ENCODE results near the gene KICS2. TPM values are rescaled to one million over a fixed set of nuclear protein-coding genes. Genes with fewer than 3 reads are reported as not detected.

The KICS2 gene
- total RNA-seq, 1 experiment from 2014 or later, result 12.6 TPM

DNA sequence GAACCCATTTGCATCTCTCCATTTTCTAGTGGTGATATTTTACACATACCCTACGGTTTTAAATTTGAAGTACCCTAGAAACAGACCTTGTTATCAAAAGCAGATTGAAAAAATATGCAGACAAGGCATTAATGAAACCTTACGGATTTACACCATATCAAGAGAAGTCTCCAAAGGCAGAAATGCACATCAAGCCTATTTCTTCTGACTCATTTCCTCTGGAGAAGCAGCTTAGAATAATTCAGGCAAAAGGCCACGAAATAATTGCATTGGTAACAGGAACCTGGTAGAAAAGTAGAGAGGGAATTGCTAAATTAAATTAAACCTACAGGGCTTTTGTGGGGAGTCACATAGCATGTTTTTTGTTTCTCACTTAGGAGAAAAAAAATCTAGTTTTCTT lies 34.7 kb downstream of the KICS2 start:
- Mint-ChIP-seq H3K9me3 (ENCODE audit: low read depth, unreplicated experiment) (no peaks in the 10 kb centered on the region), H3K27ac (ENCODE audit: unreplicated experiment) (no peak overlapping the region), H3K27me3 (ENCODE audit: unreplicated experiment) (no peaks in the 10 kb centered on the region), H3K4me3 (ENCODE audit: low read depth, unreplicated experiment) (no peak overlapping the region), H3K36me3 (ENCODE audit: insufficient read depth, unreplicated experiment) (no peaks in the 10 kb centered on the region), H3K4me1 (ENCODE audit: low read depth, unreplicated experiment) (peaks cover 13% of the 10 kb centered on the region)
- no TSS peak for BruUV-seq (replicated peaks)
- DNase-seq, result no peak
- intact Hi-C loops (cut with micrococcal nuclease; ENCODE audit: unreplicated experiment), result loop anchor here (10.0 kb wide), 1 partner anchor 273 kb away; no protein-coding TSS in a partner anchor
- CTCF ChIA-PET, result no interaction called here
- TF ChIP-seq, protein P1, sequence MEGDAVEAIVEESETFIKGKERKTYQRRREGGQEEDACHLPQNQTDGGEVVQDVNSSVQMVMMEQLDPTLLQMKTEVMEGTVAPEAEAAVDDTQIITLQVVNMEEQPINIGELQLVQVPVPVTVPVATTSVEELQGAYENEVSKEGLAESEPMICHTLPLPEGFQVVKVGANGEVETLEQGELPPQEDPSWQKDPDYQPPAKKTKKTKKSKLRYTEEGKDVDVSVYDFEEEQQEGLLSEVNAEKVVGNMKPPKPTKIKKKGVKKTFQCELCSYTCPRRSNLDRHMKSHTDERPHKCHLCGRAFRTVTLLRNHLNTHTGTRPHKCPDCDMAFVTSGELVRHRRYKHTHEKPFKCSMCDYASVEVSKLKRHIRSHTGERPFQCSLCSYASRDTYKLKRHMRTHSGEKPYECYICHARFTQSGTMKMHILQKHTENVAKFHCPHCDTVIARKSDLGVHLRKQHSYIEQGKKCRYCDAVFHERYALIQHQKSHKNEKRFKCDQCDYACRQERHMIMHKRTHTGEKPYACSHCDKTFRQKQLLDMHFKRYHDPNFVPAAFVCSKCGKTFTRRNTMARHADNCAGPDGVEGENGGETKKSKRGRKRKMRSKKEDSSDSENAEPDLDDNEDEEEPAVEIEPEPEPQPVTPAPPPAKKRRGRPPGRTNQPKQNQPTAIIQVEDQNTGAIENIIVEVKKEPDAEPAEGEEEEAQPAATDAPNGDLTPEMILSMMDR (IDR thresholded peaks at IDR 0.05; ENCODE audit: unreplicated experiment), result no peak

DNA sequence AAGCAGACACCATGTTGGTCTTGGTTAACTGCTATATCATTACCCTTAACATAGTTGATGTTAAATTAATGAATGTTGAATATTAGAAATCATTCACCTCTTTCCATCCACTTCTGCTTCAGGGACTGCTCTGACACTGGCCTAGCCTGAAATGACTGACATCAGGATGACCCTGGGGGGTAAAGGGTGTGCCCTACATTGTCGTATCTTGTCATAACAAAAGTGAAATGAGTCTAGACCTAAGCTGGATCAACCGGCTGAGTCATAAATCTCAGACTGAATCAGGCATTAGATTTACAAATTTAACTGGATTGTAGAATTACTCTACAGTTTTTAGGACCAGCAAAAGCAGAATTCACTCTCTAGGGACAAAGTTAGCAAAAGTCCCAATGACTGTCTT lies 35.3 kb downstream of the KICS2 start:
- CTCF ChIA-PET, result no interaction called here
- H3K4me1 Mint-ChIP-seq (ENCODE audit: low read depth, unreplicated experiment), result peaks cover 19% of the 10 kb centered on the region
- intact Hi-C loops (cut with micrococcal nuclease; ENCODE audit: unreplicated experiment), result loop anchor here (10.0 kb wide), 1 partner anchor 272 kb away; no protein-coding TSS in a partner anchor
- TF ChIP-seq, protein P1 (IDR thresholded peaks at IDR 0.05; ENCODE audit: unreplicated experiment), result no peak
- H3K27ac Mint-ChIP-seq (ENCODE audit: unreplicated experiment), result no peak overlapping the region
- H3K9me3 Mint-ChIP-seq (ENCODE audit: low read depth, unreplicated experiment), result no peaks in the 10 kb centered on the region
- no peak overlapping the region for H3K4me3 Mint-ChIP-seq (ENCODE audit: low read depth, unreplicated experiment)
- DNase-seq, result no peak
- BruUV-seq (replicated peaks), result no TSS peak
- H3K36me3 Mint-ChIP-seq (ENCODE audit: insufficient read depth, unreplicated experiment), result no peaks in the 10 kb centered on the region
- H3K27me3 Mint-ChIP-seq (ENCODE audit: unreplicated experiment), result no peaks in the 10 kb centered on the region

DNA sequence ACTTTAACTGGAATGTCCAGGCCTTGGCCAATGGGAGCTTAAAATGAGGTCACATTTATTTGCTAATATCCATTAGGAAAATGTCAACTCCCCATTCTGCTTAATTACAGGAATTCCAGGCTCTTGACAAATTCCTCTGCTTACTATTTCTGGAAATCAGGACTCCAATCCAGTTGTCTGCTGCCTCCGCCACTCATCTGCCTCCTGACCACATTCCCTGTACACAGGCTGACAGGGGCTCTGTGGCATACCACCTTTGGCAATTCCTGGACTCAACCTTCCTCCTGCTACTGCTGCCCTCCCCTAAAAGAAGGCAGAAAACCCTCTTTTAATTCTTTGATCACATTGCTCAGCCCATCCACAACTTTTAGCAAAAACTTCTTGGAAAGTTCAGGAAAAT lies 37.9 kb downstream of the KICS2 start:
- intact Hi-C loops (cut with micrococcal nuclease; ENCODE audit: unreplicated experiment), result loop anchor here (10.0 kb wide), 1 partner anchor 269 kb away; no protein-coding TSS in a partner anchor
- Mint-ChIP-seq H3K27me3 (ENCODE audit: unreplicated experiment) (no peaks in the 10 kb centered on the region), H3K4me3 (ENCODE audit: low read depth, unreplicated experiment) (no peak overlapping the region), H3K27ac (ENCODE audit: unreplicated experiment) (no peak overlapping the region), H3K9me3 (ENCODE audit: low read depth, unreplicated experiment) (no peaks in the 10 kb centered on the region), H3K4me1 (ENCODE audit: low read depth, unreplicated experiment) (peaks cover 35% of the 10 kb centered on the region), H3K36me3 (ENCODE audit: insufficient read depth, unreplicated experiment) (no peaks in the 10 kb centered on the region)
- CTCF ChIA-PET, result no interaction called here
- BruUV-seq (replicated peaks), result no TSS peak
- TF ChIP-seq, protein P1 (IDR thresholded peaks at IDR 0.05; ENCODE audit: unreplicated experiment), result no peak
- no peak for DNase-seq

DNA sequence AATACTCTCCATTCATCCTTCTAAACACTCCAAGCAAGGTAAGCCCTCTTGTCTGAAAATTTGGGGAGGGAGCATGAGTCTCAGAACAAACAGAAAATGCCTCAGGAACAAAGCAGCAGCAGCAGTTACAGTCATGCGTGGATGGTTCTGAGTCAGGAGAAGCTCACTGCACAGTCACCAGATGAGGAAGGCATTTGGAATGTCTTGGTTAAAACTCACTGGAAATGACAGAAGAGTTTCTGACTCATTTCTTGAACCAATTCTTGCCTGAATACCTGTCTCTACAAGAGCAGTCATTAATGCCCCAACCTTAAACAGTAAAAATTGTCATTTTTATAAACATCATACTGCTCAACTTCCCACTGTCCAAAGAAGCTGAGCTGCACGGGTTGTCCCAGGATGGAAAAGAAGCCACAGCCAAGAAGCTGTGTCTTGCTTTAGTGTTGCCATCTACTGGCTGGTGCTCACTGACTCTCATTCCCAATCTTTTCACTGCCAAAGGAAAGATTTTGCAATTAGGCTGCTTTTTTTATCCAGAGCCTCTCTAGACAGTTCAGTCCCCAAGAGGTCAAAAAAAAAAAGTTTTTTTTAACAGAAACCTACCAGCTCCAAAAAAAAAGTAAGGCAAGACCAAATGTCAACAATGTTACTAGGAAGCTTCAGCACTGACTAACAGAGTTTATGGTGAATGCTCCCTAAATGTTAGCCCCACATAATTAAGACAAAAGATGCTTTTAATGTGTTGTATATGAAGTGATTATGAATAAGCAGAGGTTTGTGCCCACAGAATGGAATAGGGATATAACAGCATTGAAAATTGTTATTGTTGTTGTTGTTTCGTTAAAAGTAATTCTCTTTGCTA lies 40.4 kb downstream of the KICS2 start:
- intact Hi-C loops (cut with micrococcal nuclease; ENCODE audit: unreplicated experiment), result loop anchor here (1.0 to 10.0 kb wide), 3 partner anchors 267 to 342 kb away; no protein-coding TSS in a partner anchor
- CTCF ChIA-PET, result interaction anchor here (0.7 to 1.7 kb wide), 10 partner anchors 10 to 351 kb away, joined by 3 to 18 read pairs (median 4); partner anchors contain the start of gene SRGAP1

More for the DNA sequence above, 40.4 kb downstream of the KICS2 start:
- BruUV-seq (replicated peaks), result no TSS peak
- Mint-ChIP-seq H3K27ac (ENCODE audit: unreplicated experiment) (no peak overlapping the region), H3K27me3 (ENCODE audit: unreplicated experiment) (no peaks in the 10 kb centered on the region), H3K4me3 (ENCODE audit: low read depth, unreplicated experiment) (no peak overlapping the region), H3K4me1 (ENCODE audit: low read depth, unreplicated experiment) (peaks cover 37% of the 10 kb centered on the region), H3K36me3 (ENCODE audit: insufficient read depth, unreplicated experiment) (no peaks in the 10 kb centered on the region), H3K9me3 (ENCODE audit: low read depth, unreplicated experiment) (no peaks in the 10 kb centered on the region)
- TF ChIP-seq, protein P1 (IDR thresholded peaks at IDR 0.05; ENCODE audit: unreplicated experiment), result peak; percentile 21
- DNase-seq, result peak; percentile 43
